Measurements from ENCODE around the gene ECPAS. TPM values are rescaled to one million over a fixed set of nuclear protein-coding genes. Genes with fewer than 3 reads are reported as not detected.

The ECPAS gene
- total RNA-seq, 1 experiment from 2014 or later: 116 TPM

GRCh38 chr9:111455638-111456037 lies 28.5 kb downstream of the ECPAS start:
- no peaks in the 10 kb centered on the region for H3K27me3 ChIP-seq (replicated peaks; ENCODE audit: insufficient read depth, low read depth, low read length, poor library complexity)
- peaks cover 34% of the 10 kb centered on the region for H3K4me1 ChIP-seq (ENCODE audit: insufficient read depth, low read length, poor library complexity, severe bottlenecking)
- intact Hi-C loops (cut with micrococcal nuclease; ENCODE audit: unreplicated experiment): no loop called here
- no peaks in the 10 kb centered on the region for H3K36me3 ChIP-seq (ENCODE audit: insufficient read depth, low read length, poor library complexity, severe bottlenecking)
- no peak for TF ChIP-seq EZH2 (IDR thresholded peaks at IDR 0.05; ENCODE audit: borderline replicate concordance, low read depth, low read length, poor library complexity, severe bottlenecking)
- no peak overlapping the region for H3K4me3 ChIP-seq (ENCODE audit: low read depth, low read length, poor library complexity, severe bottlenecking)
- DNase-seq (ENCODE audit: low spot score): no peak
- POLR2A ChIA-PET (ENCODE audit: low non-redundant PET): no interaction called here
- no peaks in the 10 kb centered on the region for H3K9me3 ChIP-seq (ENCODE audit: low read depth, low read length, poor library complexity, severe bottlenecking)
- CTCF ChIA-PET: no interaction called here
- H3K27ac ChIP-seq (ENCODE audit: low read depth, low read length, poor library complexity, severe bottlenecking): no peak overlapping the region
- no TSS peak for BruUV-seq (replicated peaks)

- POLR2A ChIA-PET (ENCODE audit: low non-redundant PET): no interaction called here
- intact Hi-C loops (cut with micrococcal nuclease; ENCODE audit: unreplicated experiment): no loop called here
- H3K27ac ChIP-seq (ENCODE audit: low read depth, low read length, poor library complexity, severe bottlenecking): no peak overlapping the region
- no peaks in the 10 kb centered on the region for H3K27me3 ChIP-seq (replicated peaks; ENCODE audit: insufficient read depth, low read depth, low read length, poor library complexity)
- H3K4me1 ChIP-seq (ENCODE audit: insufficient read depth, low read length, poor library complexity, severe bottlenecking): peaks cover 34% of the 10 kb centered on the region
- TF ChIP-seq EZH2 (IDR thresholded peaks at IDR 0.05; ENCODE audit: borderline replicate concordance, low read depth, low read length, poor library complexity, severe bottlenecking): no peak
- TF ChIP-seq, protein P1, sequence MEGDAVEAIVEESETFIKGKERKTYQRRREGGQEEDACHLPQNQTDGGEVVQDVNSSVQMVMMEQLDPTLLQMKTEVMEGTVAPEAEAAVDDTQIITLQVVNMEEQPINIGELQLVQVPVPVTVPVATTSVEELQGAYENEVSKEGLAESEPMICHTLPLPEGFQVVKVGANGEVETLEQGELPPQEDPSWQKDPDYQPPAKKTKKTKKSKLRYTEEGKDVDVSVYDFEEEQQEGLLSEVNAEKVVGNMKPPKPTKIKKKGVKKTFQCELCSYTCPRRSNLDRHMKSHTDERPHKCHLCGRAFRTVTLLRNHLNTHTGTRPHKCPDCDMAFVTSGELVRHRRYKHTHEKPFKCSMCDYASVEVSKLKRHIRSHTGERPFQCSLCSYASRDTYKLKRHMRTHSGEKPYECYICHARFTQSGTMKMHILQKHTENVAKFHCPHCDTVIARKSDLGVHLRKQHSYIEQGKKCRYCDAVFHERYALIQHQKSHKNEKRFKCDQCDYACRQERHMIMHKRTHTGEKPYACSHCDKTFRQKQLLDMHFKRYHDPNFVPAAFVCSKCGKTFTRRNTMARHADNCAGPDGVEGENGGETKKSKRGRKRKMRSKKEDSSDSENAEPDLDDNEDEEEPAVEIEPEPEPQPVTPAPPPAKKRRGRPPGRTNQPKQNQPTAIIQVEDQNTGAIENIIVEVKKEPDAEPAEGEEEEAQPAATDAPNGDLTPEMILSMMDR (conservative IDR thresholded peaks at IDR 0.05; ENCODE audit: low read depth, low read length): no peak
- BruUV-seq (replicated peaks): no TSS peak
- no peaks in the 10 kb centered on the region for H3K9me3 ChIP-seq (ENCODE audit: low read depth, low read length, poor library complexity, severe bottlenecking)
- CTCF ChIA-PET: no interaction called here
- no peak overlapping the region for H3K4me3 ChIP-seq (ENCODE audit: low read depth, low read length, poor library complexity, severe bottlenecking)
- DNase-seq (ENCODE audit: low spot score): no peak
- H3K36me3 ChIP-seq (ENCODE audit: insufficient read depth, low read length, poor library complexity, severe bottlenecking): no peaks in the 10 kb centered on the region
These were observed 29.4 kb downstream of the ECPAS start for GRCh38 chr9:111454751-111455150.

DNA sequence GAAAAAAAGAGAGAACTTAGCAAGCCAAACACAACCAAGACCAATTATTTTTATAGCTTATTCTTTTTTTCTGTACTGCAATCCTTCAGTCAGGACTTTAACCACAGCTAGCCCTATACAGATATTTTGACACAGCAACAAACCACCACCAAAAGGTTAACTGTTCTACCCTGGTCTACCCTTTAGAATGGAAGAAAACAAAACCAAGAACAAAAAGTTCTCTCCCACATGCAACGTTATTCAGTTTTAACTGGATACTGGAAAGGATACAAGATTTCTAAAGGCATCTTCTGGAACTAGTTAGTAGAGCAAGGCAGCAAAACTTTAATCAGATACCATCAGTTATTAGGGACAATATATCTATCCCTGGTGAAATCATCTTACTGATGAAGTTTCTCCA lies 32.6 kb downstream of the ECPAS start:
- TF ChIP-seq, protein P1 (conservative IDR thresholded peaks at IDR 0.05; ENCODE audit: low read depth, low read length): no peak
- no peak for TF ChIP-seq EZH2 (IDR thresholded peaks at IDR 0.05; ENCODE audit: borderline replicate concordance, low read depth, low read length, poor library complexity, severe bottlenecking)
- CTCF ChIA-PET: no interaction called here
- intact Hi-C loops (cut with micrococcal nuclease; ENCODE audit: unreplicated experiment): no loop called here
- H3K36me3 ChIP-seq (ENCODE audit: insufficient read depth, low read length, poor library complexity, severe bottlenecking): peaks cover 2% of the 10 kb centered on the region
- POLR2A ChIA-PET (ENCODE audit: low non-redundant PET): no interaction called here
- H3K27ac ChIP-seq (ENCODE audit: low read depth, low read length, poor library complexity, severe bottlenecking): no peak overlapping the region
- no peak overlapping the region for H3K4me3 ChIP-seq (ENCODE audit: low read depth, low read length, poor library complexity, severe bottlenecking)
- peaks cover 11% of the 10 kb centered on the region for H3K4me1 ChIP-seq (ENCODE audit: insufficient read depth, low read length, poor library complexity, severe bottlenecking)
- no peaks in the 10 kb centered on the region for H3K9me3 ChIP-seq (ENCODE audit: low read depth, low read length, poor library complexity, severe bottlenecking)
- no peak for DNase-seq (ENCODE audit: low spot score)
- no peaks in the 10 kb centered on the region for H3K27me3 ChIP-seq (replicated peaks; ENCODE audit: insufficient read depth, low read depth, low read length, poor library complexity)
- no TSS peak for BruUV-seq (replicated peaks)

DNA sequence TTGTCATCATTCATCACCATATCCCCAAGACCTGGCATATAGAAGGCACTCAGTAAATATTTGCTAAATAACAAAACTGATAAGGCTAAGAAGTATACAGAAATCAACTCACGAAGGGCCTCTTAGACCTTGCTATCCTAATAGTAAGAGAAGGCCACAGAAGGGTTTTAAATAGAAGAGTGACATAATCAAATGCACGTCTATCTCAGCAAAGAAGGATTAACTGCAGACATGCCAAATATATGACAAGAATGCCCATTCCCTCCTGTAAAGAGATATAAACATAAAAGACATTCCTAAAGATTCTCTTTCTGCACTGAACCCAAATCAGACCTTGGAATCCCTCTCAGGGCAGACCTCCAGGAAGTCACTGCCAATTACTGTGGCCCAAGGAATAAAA lies 34.1 kb downstream of the ECPAS start:
- DNase-seq (ENCODE audit: low spot score): no peak
- no TSS peak for BruUV-seq (replicated peaks)
- TF ChIP-seq, protein P1 (conservative IDR thresholded peaks at IDR 0.05; ENCODE audit: low read depth, low read length): no peak
- no peak for TF ChIP-seq EZH2 (IDR thresholded peaks at IDR 0.05; ENCODE audit: borderline replicate concordance, low read depth, low read length, poor library complexity, severe bottlenecking)
- Histone ChIP-seq H3K4me1 (ENCODE audit: insufficient read depth, low read length, poor library complexity, severe bottlenecking) (peaks cover 10% of the 10 kb centered on the region), H3K27ac (ENCODE audit: low read depth, low read length, poor library complexity, severe bottlenecking) (no peak overlapping the region), H3K9me3 (ENCODE audit: low read depth, low read length, poor library complexity, severe bottlenecking) (no peaks in the 10 kb centered on the region), H3K27me3 (replicated peaks; ENCODE audit: insufficient read depth, low read depth, low read length, poor library complexity) (no peaks in the 10 kb centered on the region), H3K36me3 (ENCODE audit: insufficient read depth, low read length, poor library complexity, severe bottlenecking) (peaks cover 11% of the 10 kb centered on the region), H3K4me3 (ENCODE audit: low read depth, low read length, poor library complexity, severe bottlenecking) (no peak overlapping the region)
- ChIA-PET POLR2A (ENCODE audit: low non-redundant PET) (no interaction called here), CTCF (no interaction called here)
- intact Hi-C loops (cut with micrococcal nuclease; ENCODE audit: unreplicated experiment): no loop called here

All from A673 (cell line).